ENCODE data around the gene RNGTT.

DNA sequence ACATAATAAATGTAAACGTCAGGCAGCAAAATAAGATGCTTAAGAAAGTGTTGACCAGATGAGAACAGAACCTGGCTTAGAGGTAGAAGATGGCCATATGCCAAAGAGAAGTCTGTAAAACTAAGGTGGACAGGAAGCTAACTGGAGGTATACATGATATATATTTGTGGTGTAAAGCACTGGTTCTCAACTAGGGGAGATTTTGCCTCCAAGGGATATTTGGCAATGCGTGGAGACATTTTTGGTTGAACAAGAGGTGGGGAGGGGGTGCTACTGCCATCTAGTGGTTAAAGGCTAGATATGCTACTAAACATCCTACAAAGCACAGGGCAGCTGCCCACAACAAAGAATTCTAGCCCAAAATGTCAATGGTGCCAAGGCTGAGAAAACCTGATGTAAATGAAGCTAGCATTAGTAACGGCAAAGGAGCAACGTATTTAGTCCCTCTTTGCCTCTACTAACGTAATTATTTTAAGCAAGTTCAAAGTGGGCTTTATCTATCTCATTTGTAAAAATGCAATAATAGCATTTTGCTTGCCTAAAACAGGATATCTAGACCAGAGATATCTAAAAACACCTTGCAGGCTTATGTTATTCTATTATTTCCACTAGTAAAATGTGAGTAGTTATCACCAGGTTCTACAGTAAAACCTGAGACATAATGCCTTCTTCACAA, 182.6 kb downstream of the RNGTT start:
- TF ChIP-seq, protein P1, sequence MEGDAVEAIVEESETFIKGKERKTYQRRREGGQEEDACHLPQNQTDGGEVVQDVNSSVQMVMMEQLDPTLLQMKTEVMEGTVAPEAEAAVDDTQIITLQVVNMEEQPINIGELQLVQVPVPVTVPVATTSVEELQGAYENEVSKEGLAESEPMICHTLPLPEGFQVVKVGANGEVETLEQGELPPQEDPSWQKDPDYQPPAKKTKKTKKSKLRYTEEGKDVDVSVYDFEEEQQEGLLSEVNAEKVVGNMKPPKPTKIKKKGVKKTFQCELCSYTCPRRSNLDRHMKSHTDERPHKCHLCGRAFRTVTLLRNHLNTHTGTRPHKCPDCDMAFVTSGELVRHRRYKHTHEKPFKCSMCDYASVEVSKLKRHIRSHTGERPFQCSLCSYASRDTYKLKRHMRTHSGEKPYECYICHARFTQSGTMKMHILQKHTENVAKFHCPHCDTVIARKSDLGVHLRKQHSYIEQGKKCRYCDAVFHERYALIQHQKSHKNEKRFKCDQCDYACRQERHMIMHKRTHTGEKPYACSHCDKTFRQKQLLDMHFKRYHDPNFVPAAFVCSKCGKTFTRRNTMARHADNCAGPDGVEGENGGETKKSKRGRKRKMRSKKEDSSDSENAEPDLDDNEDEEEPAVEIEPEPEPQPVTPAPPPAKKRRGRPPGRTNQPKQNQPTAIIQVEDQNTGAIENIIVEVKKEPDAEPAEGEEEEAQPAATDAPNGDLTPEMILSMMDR (IDR thresholded peaks at IDR 0.05): peak; percentile 61 to 78 (median 67)
- TF ChIP-seq EP300 (IDR thresholded peaks at IDR 0.05) (no peak), POLR2A (IDR thresholded peaks at IDR 0.05) (no peak)
